GM12878 (cell line): ENCODE measurements around the gene C4orf36. TPM values are rescaled to one million over a fixed set of nuclear protein-coding genes. Genes with fewer than 3 reads are reported as not detected.
A peak's percentile ranks its signal among the peaks of the same experiment; 100 is the strongest.

Experiments used
- ASH2L ChIP-seq: fragments of 300-600, 200-600 bp; sonication (generic); IDR thresholded peaks from 2 replicates; pipeline ENCODE4 v1.6.1; 2017; ENCODE audit warnings: low read depth, mild to moderate bottlenecking, borderline replicate concordance
- CTCF ChIP-seq, 3 experiments: IDR thresholded peaks in 2 of 3; conservative IDR thresholded peaks in 1 of 3; 2 replicates each; pipeline ENCODE4 v1.5.1; 2011; ENCODE audit warnings: low read depth in 3 of 3, low read length in 3 of 3, mild to moderate bottlenecking in 3 of 3, control low read depth in 2 of 3, moderate library complexity in 2 of 3, inconsistent platforms in 1 of 3, mixed read lengths in 1 of 3; ENCODE audit not compliant: control insufficient read depth in 2 of 3, insufficient read depth in 1 of 3; ENCODE audit errors: extremely low read depth in 1 of 3
- PML ChIP-seq: IDR thresholded peaks from 2 replicates; pipeline ENCODE4 v1.6.1; 2012; ENCODE audit warnings: low read length, inconsistent platforms
- REST ChIP-seq: IDR thresholded peaks from 2 replicates; pipeline ENCODE4 v1.6.1; 2012; ENCODE audit warnings: mild to moderate bottlenecking, low read depth, low read length
- SMC3 ChIP-seq: IDR thresholded peaks from 2 replicates; pipeline ENCODE4 v1.6.1; 2011; ENCODE audit warnings: low read length, improper control_type of control experiment, borderline replicate concordance
- SP1 ChIP-seq: IDR thresholded peaks from one replicate; pipeline ENCODE4 v1.6.1; 2011; ENCODE audit warnings: low read depth, low read length
- TCF12 ChIP-seq: IDR thresholded peaks from 2 replicates; pipeline ENCODE4 v1.6.1; 2011; ENCODE audit warnings: low read depth, mild to moderate bottlenecking, low read length
- ZBTB33 ChIP-seq: fragments of 450-650 bp; IDR thresholded peaks from 2 replicates; pipeline ENCODE4 v1.6.1; 2017; ENCODE audit warnings: mild to moderate bottlenecking
- ZSCAN29 ChIP-seq: fragments of 450-650 bp; IDR thresholded peaks from 2 replicates; pipeline ENCODE4 v1.6.1; 2017; ENCODE audit warnings: mild to moderate bottlenecking, moderate library complexity
- polyA plus RNA-seq, 11 experiments: library from polyadenylated mRNA; depleted of rRNA in 4 of 11; unstranded in 6 of 11; stranded (reverse) in 5 of 11; fragments of >200 nt; fragmentation: Nextera tagmentation in 4 of 11; fragmentation: Illumina TruSeq in 1 of 11; extraction: Ambion mirVana in 4 of 11; extraction: Trizol in 1 of 11; gene quantifications; 1 replicate in 1 of 11; 2 replicates in 10 of 11; pipeline versions ENCODE4 v1.2.1 to v1.2.3, GENCODE V29; 2011 to 2016; ENCODE audit warnings: inconsistent platforms in 2 of 11, missing spikeins in 2 of 11, low read depth in 1 of 11
- total RNA-seq, 4 experiments: library from RNA; depleted of rRNA in 3 of 4; stranded (reverse); fragments of >200 nt in 3 of 4; fragmentation: Illumina TruSeq in 1 of 4; extraction: Trizol in 1 of 4; gene quantifications; 2 replicates each; pipeline versions ENCODE4 v1.2.1 to v1.2.3, GENCODE V29; 2013 to 2021

C4orf36 gene
- total and polyA plus RNA-seq, 10 of the 15 experiments (the other 5 are each of a cell fraction or from before 2014, with no cell fraction given), result 0.35 to 2.7 (median 1.3) TPM; not detected in 2

GRCh38 chr4:86934771-86935565 is 42.7 kb upstream of the C4orf36 start, which contains the start of gene AFF1 (continued):
- TF ChIP-seq CTCF (IDR thresholded peaks at IDR 0.05 in 2 of 3, conservative IDR thresholded peaks at IDR 0.05 in 1 of 3; ENCODE audit: control insufficient read depth in 2 of 3, extremely low read depth in 1 of 3, insufficient read depth in 1 of 3, low read depth in 3 of 3, low read length in 3 of 3), result peak in 2 of 3 experiments; percentile 30 to 32; a peak in 4 of 6 replicates
- TF ChIP-seq REST, result no peak
- TF ChIP-seq SP1, result peak; percentile 9
- TF ChIP-seq ZBTB33, result no peak
- peak; percentile 15; the same call in 1 of the 2 replicates for TF ChIP-seq PML
- peak; percentile 55; the same call in 1 of the 2 replicates for TF ChIP-seq ZSCAN29
- 0 out of 2 replicates have a peak, but pooled peaks have one; percentile 1 for TF ChIP-seq SMC3
- TF ChIP-seq TCF12, result peak; percentile 78
- no peak for TF ChIP-seq ASH2L
